GM13976 (cell line): ENCODE results near the gene ZDHHC18.

Source experiments
- DNase-seq: peaks from one replicate; pipeline ENCODE4 v3.0.0; 2012; ENCODE audit warnings: low spot score
- in situ Hi-C: fragments of 300-500 bp; cut with MboI; formaldehyde crosslinking; loops from one replicate; pipeline ENCODE4 v1.12.0; 2022; ENCODE audit warnings: low sequenced_read_pairs, mixed read lengths, inconsistent platforms; ENCODE audit not compliant: unreplicated experiment
- TF ChIP-seq, protein P1 (sequence below): IDR thresholded peaks from 2 replicates; pipeline ENCODE4 v1.5.1; 2012; ENCODE audit warnings: borderline replicate concordance, mild to moderate bottlenecking; ENCODE audit not compliant: insufficient read depth; ENCODE audit errors: extremely low read depth, missing control alignments, control extremely low read depth

The ZDHHC18 gene, protein sequence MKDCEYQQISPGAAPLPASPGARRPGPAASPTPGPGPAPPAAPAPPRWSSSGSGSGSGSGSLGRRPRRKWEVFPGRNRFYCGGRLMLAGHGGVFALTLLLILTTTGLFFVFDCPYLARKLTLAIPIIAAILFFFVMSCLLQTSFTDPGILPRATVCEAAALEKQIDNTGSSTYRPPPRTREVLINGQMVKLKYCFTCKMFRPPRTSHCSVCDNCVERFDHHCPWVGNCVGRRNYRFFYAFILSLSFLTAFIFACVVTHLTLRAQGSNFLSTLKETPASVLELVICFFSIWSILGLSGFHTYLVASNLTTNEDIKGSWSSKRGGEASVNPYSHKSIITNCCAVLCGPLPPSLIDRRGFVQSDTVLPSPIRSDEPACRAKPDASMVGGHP

DNA sequence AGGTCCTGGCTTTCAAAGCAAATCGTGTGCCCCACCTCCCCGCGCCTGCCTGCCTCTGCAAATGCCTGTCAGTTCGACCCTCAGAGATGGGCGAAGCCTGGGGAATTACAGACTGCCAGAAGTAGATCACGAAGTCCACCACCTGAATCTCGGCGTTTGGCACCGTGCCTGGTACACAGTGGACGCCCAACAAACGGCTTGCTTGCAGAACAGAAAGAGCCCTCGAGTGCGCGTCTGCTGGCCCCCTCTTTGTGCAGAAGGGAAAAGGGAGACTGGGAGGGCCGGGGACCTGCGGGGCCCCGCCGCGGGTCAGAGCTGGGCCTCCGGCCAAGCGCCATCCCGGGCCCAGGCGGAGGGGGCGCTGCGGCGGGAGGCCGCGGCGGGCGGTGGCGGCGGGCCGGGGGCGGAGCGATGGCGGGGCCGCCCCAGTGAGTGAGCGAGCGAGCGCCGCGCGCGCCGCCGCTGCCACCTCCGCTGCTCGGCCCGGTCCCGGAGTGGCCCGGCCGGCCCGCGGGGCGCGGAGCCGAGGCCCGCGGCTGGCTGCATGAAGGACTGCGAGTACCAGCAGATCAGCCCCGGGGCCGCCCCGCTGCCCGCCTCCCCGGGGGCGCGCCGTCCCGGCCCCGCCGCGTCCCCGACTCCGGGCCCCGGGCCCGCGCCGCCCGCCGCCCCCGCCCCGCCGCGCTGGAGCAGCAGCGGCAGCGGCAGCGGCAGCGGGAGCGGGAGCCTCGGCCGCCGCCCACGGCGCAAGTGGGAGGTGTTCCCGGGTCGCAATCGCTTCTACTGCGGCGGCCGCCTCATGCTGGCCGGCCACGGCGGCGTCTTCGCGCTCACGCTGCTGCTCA, at the start of gene ZDHHC18:
TSS of gene ZDHHC18 (plus strand) at position 428 of the 845 bp plus-strand sequence. CDS start at position 545, 117 bp downstream.
- in situ Hi-C loops = no loop called here
- TF ChIP-seq, protein P1, sequence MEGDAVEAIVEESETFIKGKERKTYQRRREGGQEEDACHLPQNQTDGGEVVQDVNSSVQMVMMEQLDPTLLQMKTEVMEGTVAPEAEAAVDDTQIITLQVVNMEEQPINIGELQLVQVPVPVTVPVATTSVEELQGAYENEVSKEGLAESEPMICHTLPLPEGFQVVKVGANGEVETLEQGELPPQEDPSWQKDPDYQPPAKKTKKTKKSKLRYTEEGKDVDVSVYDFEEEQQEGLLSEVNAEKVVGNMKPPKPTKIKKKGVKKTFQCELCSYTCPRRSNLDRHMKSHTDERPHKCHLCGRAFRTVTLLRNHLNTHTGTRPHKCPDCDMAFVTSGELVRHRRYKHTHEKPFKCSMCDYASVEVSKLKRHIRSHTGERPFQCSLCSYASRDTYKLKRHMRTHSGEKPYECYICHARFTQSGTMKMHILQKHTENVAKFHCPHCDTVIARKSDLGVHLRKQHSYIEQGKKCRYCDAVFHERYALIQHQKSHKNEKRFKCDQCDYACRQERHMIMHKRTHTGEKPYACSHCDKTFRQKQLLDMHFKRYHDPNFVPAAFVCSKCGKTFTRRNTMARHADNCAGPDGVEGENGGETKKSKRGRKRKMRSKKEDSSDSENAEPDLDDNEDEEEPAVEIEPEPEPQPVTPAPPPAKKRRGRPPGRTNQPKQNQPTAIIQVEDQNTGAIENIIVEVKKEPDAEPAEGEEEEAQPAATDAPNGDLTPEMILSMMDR = peak; percentile 86

DNA sequence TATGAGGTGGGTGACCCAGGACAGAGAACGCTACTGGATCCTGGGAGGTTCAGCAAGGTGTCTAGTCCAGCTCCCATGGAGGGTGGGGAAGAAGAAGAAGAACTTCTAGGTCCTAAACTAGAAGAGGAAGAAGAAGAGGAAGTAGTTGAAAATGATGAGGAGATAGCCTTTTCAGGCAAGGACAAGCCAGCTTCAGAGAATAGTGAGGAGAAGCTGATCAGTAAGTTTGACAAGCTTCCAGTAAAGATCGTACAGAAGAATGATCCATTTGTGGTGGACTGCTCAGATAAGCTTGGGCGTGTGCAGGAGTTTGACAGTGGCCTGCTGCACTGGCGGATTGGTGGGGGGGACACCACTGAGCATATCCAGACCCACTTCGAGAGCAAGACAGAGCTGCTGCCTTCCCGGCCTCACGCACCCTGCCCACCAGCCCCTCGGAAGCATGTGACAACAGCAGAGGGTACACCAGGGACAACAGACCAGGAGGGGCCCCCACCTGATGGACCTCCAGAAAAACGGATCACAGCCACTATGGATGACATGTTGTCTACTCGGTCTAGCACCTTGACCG, 47.3 kb upstream of the ZDHHC18 start:
- TF ChIP-seq, protein P1 = no peak
- in situ Hi-C loops = no loop called here
- no peak for DNase-seq

More for the DNA sequence above, at the start of gene ZDHHC18:
- peak; percentile 91 for DNase-seq

DNA sequence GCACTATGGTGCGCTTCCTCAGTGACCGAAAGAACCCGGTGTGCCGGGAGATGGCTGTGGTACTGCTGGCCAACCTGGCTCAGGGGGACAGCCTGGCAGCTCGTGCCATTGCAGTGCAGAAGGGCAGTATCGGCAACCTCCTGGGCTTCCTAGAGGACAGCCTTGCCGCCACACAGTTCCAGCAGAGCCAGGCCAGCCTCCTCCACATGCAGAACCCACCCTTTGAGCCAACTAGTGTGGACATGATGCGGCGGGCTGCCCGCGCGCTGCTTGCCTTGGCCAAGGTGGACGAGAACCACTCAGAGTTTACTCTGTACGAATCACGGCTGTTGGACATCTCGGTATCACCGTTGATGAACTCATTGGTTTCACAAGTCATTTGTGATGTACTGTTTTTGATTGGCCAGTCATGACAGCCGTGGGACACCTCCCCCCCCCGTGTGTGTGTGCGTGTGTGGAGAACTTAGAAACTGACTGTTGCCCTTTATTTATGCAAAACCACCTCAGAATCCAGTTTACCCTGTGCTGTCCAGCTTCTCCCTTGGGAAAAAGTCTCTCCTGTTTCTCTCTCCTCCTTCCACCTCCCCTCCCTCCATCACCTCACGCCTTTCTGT, 46.0 kb upstream of the ZDHHC18 start:
- TF ChIP-seq, protein P1 = no peak
- in situ Hi-C loops = no loop called here
- DNase-seq = no peak

DNA sequence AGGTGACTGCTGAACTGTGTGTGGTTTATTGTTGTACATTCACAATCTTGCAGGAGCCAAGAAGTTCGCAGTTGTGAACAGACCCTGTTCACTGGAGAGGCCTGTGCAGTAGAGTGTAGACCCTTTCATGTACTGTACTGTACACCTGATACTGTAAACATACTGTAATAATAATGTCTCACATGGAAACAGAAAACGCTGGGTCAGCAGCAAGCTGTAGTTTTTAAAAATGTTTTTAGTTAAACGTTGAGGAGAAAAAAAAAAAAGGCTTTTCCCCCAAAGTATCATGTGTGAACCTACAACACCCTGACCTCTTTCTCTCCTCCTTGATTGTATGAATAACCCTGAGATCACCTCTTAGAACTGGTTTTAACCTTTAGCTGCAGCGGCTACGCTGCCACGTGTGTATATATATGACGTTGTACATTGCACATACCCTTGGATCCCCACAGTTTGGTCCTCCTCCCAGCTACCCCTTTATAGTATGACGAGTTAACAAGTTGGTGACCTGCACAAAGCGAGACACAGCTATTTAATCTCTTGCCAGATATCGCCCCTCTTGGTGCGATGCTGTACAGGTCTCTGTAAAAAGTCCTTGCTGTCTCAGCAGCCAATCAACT, 45.2 kb upstream of the ZDHHC18 start:
- no peak for DNase-seq
- TF ChIP-seq, protein P1 = no peak
- in situ Hi-C loops = no loop called here

DNA sequence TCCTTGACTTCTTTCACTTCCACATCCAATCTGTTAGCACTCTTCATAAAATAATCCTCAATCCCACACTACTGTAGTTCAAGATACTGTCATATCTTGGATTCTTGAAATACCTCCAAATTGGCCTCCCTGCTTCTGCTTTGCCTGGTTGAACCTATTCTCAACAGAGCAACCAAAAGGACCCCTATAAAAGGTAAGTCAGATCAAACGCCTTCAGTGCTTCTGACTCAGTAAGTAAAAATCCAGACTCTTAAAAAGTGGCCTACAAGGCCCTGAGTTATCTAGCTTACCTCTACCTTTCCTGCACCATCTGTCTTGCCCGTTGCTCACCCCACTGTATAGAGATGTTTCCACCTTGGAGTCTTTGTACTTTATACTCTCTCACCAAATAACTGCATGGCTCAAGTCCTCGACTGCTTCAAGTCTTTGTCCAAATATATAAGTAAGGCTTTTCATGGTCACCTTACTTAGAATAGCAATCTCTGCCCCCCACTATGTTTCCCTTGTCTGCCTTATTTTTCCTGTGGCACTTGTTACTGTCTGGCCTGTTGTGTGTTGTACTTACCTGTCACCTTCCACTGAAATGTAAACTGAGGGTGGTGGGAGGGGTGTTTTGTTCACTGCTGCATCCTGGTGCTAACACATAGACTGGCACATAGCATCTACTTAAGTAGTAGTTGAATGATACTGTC, 43.8 kb upstream of the ZDHHC18 start:
- in situ Hi-C loops = no loop called here
- no peak for DNase-seq
- TF ChIP-seq, protein P1 = no peak
